Fibroblast of upper back skin (primary cell): ENCODE measurements around the gene EIF3J.
"Not testable (repeated sequence)": the region's sequence is repeated elsewhere in the genome, so short reads cannot be mapped to it uniquely, and the experiment has no call there.

Experiments
- DNase-seq: peaks from one replicate; pipeline ENCODE4 v3.0.0-alpha.2; 2013

The EIF3J gene

GRCh38 chr15:44536962-44537734, at the start of gene EIF3J:
EIF3J (plus strand) TSS chr15:44537147; CDS start chr15:44537195, 48 bp downstream.
- DNase-seq, result peak; percentile 97

- DNase-seq, result peak; percentile 72
These were observed 47.5 kb upstream of the EIF3J start for GRCh38 chr15:44489464-44489863.

- no peak for DNase-seq
These were observed 46.3 kb upstream of the EIF3J start for GRCh38 chr15:44490622-44491021.

GRCh38 chr15:44492040-44492439, 44.9 kb upstream of the EIF3J start:
- DNase-seq, result no peak

- DNase-seq, result no peak
These were observed 44.3 kb upstream of the EIF3J start for GRCh38 chr15:44492672-44493071.

GRCh38 chr15:44495562-44495961, 41.4 kb upstream of the EIF3J start:
- no peak for DNase-seq

GRCh38 chr15:44500555-44500954, 36.4 kb upstream of the EIF3J start:
- DNase-seq, result no peak

- DNase-seq, result peak; percentile 59
These were observed 35.1 kb upstream of the EIF3J start for GRCh38 chr15:44501768-44502366.

GRCh38 chr15:44516436-44516835, 20.5 kb upstream of the EIF3J start:
- DNase-seq, result no peak

- no peak for DNase-seq
These were observed 17.4 kb upstream of the EIF3J start for GRCh38 chr15:44519537-44519936.

- DNase-seq, result no peak
These were observed 11.9 kb upstream of the EIF3J start for GRCh38 chr15:44525018-44525417.

- DNase-seq, result no peak
These were observed 9.7 kb upstream of the EIF3J start for GRCh38 chr15:44527241-44527640.

- no peak for DNase-seq
These were observed 6.9 kb upstream of the EIF3J start for GRCh38 chr15:44529864-44530604.

GRCh38 chr15:44530653-44531052, 6.3 kb upstream of the EIF3J start:
- DNase-seq, result no peak

- not testable (repeated sequence) for DNase-seq
These were observed 4.7 kb upstream of the EIF3J start for GRCh38 chr15:44532275-44532674.

- DNase-seq, result no peak
These were observed 4.3 kb upstream of the EIF3J start for GRCh38 chr15:44532689-44533088.

- no peak for DNase-seq
These were observed 1.9 kb upstream of the EIF3J start for GRCh38 chr15:44535092-44535491.

GRCh38 chr15:44535523-44536301, 1.2 kb upstream of the EIF3J start:
- DNase-seq, result no peak

- peak; percentile 75 for DNase-seq
These were observed 515 bp upstream of the EIF3J start for GRCh38 chr15:44536302-44536961.

GRCh38 chr15:44537735-44538240, 841 bp downstream of the EIF3J start:
- peak; percentile 52 for DNase-seq

- peak; percentile 92 for DNase-seq
These were observed 4.5 kb downstream of the EIF3J start for GRCh38 chr15:44541282-44541958.

GRCh38 chr15:44542596-44542995, 5.6 kb downstream of the EIF3J start:
- no peak for DNase-seq
